K562 (cell line): ENCODE measurements around the gene SESN2. TPM values are rescaled to one million over a fixed set of nuclear protein-coding genes. Genes with fewer than 3 reads are reported as not detected.

Experiments
- ARHGAP35 ChIP-seq: fragments of 450-650 bp; IDR thresholded peaks from 2 replicates; pipeline ENCODE4 v1.6.1; 2018; ENCODE audit not compliant: partially characterized antibody
- HNRNPH1 ChIP-seq: fragments of 200-400 bp; formaldehyde crosslinking; optimal IDR thresholded peaks from 2 replicates; pipeline ENCODE3; 2017; ENCODE audit warnings: low read depth, mild to moderate bottlenecking, low read length, moderate library complexity
- HOMEZ ChIP-seq: fragments of 250-450 bp; sonication (Bioruptor Pico); IDR thresholded peaks from 2 replicates; pipeline ENCODE4 v1.4.0; 2020; ENCODE audit warnings: mild to moderate bottlenecking, moderate library complexity
- KLF10 ChIP-seq: fragments of 250-450 bp; sonication (Bioruptor Pico); IDR thresholded peaks from 2 replicates; pipeline ENCODE4 v1.6.1; 2021; ENCODE audit warnings: matching md5 sums
- LEF1 ChIP-seq: fragments of 450-650 bp; IDR thresholded peaks from 2 replicates; pipeline ENCODE4 v1.6.1; 2016; ENCODE audit warnings: mild to moderate bottlenecking
- MAZ ChIP-seq, 2 experiments: fragments of 450-650 bp in 1 of 2; sonication (generic) in 1 of 2; formaldehyde crosslinking; IDR thresholded peaks in 1 of 2; conservative IDR thresholded peaks in 1 of 2; 2 replicates each; pipeline versions ENCODE4 v1.4.0 to v1.5.0; 2020; ENCODE audit warnings: mild to moderate bottlenecking in 1 of 2, missing genetic modification reagents in 1 of 2
- MBD1 ChIP-seq: fragments of 250-450 bp; sonication (Bioruptor Pico); IDR thresholded peaks from 2 replicates; pipeline ENCODE4 v1.8.0; 2022; ENCODE audit warnings: inconsistent platforms
- MTA3 ChIP-seq: fragments of 450-650 bp; formaldehyde crosslinking; IDR thresholded peaks from 2 replicates; pipeline ENCODE4 v1.6.1; 2017; ENCODE audit warnings: mild to moderate bottlenecking, borderline replicate concordance
- PHB2 ChIP-seq: fragments of 450-650 bp; IDR thresholded peaks from 2 replicates; pipeline ENCODE4 v1.6.1; 2017; ENCODE audit warnings: low read depth
- POLR2AphosphoS2 ChIP-seq: IDR thresholded peaks from 2 replicates; pipeline ENCODE4 v1.6.1; 2012; ENCODE audit warnings: low read length, improper control_type of control experiment
- POLR3A ChIP-seq: IDR thresholded peaks from 2 replicates; pipeline ENCODE4 v1.6.1; 2011; ENCODE audit warnings: borderline replicate concordance, mild to moderate bottlenecking, moderate library complexity; ENCODE audit not compliant: insufficient read length, insufficient read depth; ENCODE audit errors: extremely low read depth
- RBM15 ChIP-seq: fragments of 200-400 bp; formaldehyde crosslinking; IDR thresholded peaks from 2 replicates; pipeline ENCODE4 v1.6.1; 2018; ENCODE audit warnings: mild to moderate bottlenecking, low read length, moderate library complexity; ENCODE audit not compliant: insufficient read depth
- RBM39 ChIP-seq: fragments of 200-400 bp; formaldehyde crosslinking; optimal IDR thresholded peaks from 2 replicates; pipeline ENCODE3; 2018; ENCODE audit warnings: low read depth, low read length
- RFX1 ChIP-seq: fragments of 450-650 bp; IDR thresholded peaks from 2 replicates; pipeline ENCODE4 v1.6.1; 2016; ENCODE audit warnings: mild to moderate bottlenecking, moderate library complexity
- ZNF184 ChIP-seq: sonication (generic); formaldehyde crosslinking; IDR thresholded peaks from 2 replicates; pipeline ENCODE4 v1.5.0; 2020; ENCODE audit warnings: missing genetic modification reagents
- ZNF232 ChIP-seq: sonication (generic); formaldehyde crosslinking; IDR thresholded peaks from 2 replicates; pipeline ENCODE4 v1.8.0; 2022; ENCODE audit warnings: mild to moderate bottlenecking, missing genetic modification reagents
- ZNF398 ChIP-seq: fragments of 250-450 bp; sonication (Bioruptor Pico); IDR thresholded peaks from 2 replicates; pipeline ENCODE4 v1.8.0; 2021; ENCODE audit warnings: moderate library complexity, mild to moderate bottlenecking, inconsistent platforms
- ZNF431 ChIP-seq: sonication (generic); formaldehyde crosslinking; IDR thresholded peaks from 2 replicates; pipeline ENCODE4 v1.8.0; 2022; ENCODE audit warnings: mild to moderate bottlenecking, missing genetic modification reagents
- ZNF449 ChIP-seq: fragments of 250-450 bp; sonication (Bioruptor Pico); IDR thresholded peaks from 2 replicates; pipeline ENCODE4 v1.8.0; 2022; ENCODE audit warnings: moderate library complexity, mild to moderate bottlenecking, inconsistent platforms
- ZNF551 ChIP-seq: fragments of 250-450 bp; sonication (Bioruptor Pico); IDR thresholded peaks from 2 replicates; pipeline ENCODE4 v1.5.0; 2021; ENCODE audit warnings: mild to moderate bottlenecking, moderate library complexity
- polyA plus RNA-seq, 8 experiments: library from polyadenylated mRNA; depleted of rRNA in 4 of 8; stranded (reverse) in 5 of 8; unstranded in 3 of 8; fragments of >200 nt; fragmentation: Nextera tagmentation in 2 of 8; fragmentation: Illumina TruSeq in 1 of 8; extraction: Ambion mirVana in 2 of 8; extraction: Trizol in 1 of 8; gene quantifications; 2 replicates each; pipeline versions ENCODE4 v1.2.1 to v1.2.3, GENCODE V29; 2011 to 2014; ENCODE audit warnings: inconsistent platforms in 1 of 8, missing spikeins in 1 of 8
- total RNA-seq, 7 experiments: library from RNA; depleted of rRNA in 6 of 7; stranded (reverse); fragments of >200 nt in 6 of 7; fragmentation: Illumina TruSeq in 2 of 7; extraction: Trizol in 2 of 7; gene quantifications; 2 replicates each; pipeline versions ENCODE4 v1.2.1 to v1.2.3, GENCODE V29; 2011 to 2021; ENCODE audit warnings: low replicate concordance in 1 of 7
- TF ChIP-seq, protein P1 (sequence below): fragments of 450-650 bp; formaldehyde crosslinking; IDR thresholded peaks from 2 replicates; pipeline ENCODE4 v1.4.0; 2020; ENCODE audit warnings: mild to moderate bottlenecking

SESN2 gene
- total and polyA plus RNA-seq, 9 of the 15 experiments (the other 6 are each of a cell fraction or from before 2014, with no cell fraction given), result 3.7 to 71.3 (median 16.8) TPM

- TF ChIP-seq, protein P1, sequence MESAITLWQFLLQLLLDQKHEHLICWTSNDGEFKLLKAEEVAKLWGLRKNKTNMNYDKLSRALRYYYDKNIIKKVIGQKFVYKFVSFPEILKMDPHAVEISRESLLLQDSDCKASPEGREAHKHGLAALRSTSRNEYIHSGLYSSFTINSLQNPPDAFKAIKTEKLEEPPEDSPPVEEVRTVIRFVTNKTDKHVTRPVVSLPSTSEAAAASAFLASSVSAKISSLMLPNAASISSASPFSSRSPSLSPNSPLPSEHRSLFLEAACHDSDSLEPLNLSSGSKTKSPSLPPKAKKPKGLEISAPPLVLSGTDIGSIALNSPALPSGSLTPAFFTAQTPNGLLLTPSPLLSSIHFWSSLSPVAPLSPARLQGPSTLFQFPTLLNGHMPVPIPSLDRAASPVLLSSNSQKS (CRISPR knock-in tag), result no peak
- TF ChIP-seq ZNF551 (CRISPR knock-in tag), result no peak
- TF ChIP-seq ZNF184 (CRISPR knock-in tag), result no peak
- TF ChIP-seq PHB2, result no peak
- TF ChIP-seq RFX1, result peak; percentile 80
- no peak for TF ChIP-seq RBM39
- no peak for TF ChIP-seq ZNF449 (CRISPR knock-in tag)
- no peak for TF ChIP-seq LEF1
- TF ChIP-seq KLF10 (CRISPR knock-in tag), result no peak
- 0 out of 2 replicates have a peak, but pooled peaks have one; percentile 76 for TF ChIP-seq ZNF232 (CRISPR knock-in tag)
- no peak for TF ChIP-seq POLR3A
- TF ChIP-seq HOMEZ, result no peak
- TF ChIP-seq MBD1 (CRISPR knock-in tag), result no peak
- TF ChIP-seq HNRNPH1, result no peak
- no peak for TF ChIP-seq ZNF398
- peak; percentile 48 to 87; a peak in 2 of 4 replicates for TF ChIP-seq MAZ (CRISPR knock-in tag; conservative IDR thresholded peaks at IDR 0.05 in 1 of 2, IDR thresholded peaks at IDR 0.05 in 1 of 2)
- TF ChIP-seq ZNF431, result peak; percentile 73; the same call in 1 of the 2 replicates
- peak; percentile 88; the same call in 1 of the 2 replicates for TF ChIP-seq MTA3
- TF ChIP-seq POLR2AphosphoS2, result peak; percentile 80; the same call in 1 of the 2 replicates
- TF ChIP-seq RBM15, result no peak
- TF ChIP-seq ARHGAP35, result no peak
Measured at GRCh38 chr1:28259252-28259933, at the start of gene SESN2 (continued).
